ENCODE measurements around the gene OSBPL5.

GRCh38 chr11:3123761-3124733 lies 41.1 kb downstream of the OSBPL5 start:
- TF ChIP-seq CTCF (conservative IDR thresholded peaks at IDR 0.05): no peak
- TF ChIP-seq EZH2 (IDR thresholded peaks at IDR 0.05; ENCODE audit: low read depth): no peak
